B cell (primary cell): Measurements from ENCODE around the gene GFOD2. TPM values are rescaled to one million over a fixed set of nuclear protein-coding genes. Genes with fewer than 3 reads are reported as not detected.

Experiments
- ATAC-seq: fragments of 200-7000 bp; cut with Tn5 transposase; one replicate; pipeline ENCODE4 v1.10.0; 2021; ENCODE audit warnings: low read depth, mild to moderate bottlenecking, moderate number of reproducible peaks, moderate library complexity
- CTCF ChIA-PET: fragments of 350-600 bp; sonication (Branson Sonifier 250); formaldehyde crosslinking; loops from one replicate; lab custom pipeline; 2021; ENCODE audit warnings: antibody characterized with exemption, inconsistent platforms; lab: Charles Lee
- POLR2A ChIA-PET: fragments of 350-600 bp; sonication (Branson Sonifier 250); formaldehyde crosslinking; loops from one replicate; lab custom pipeline; 2021; ENCODE audit warnings: antibody characterized with exemption; lab: Charles Lee
- DNase-seq: peaks from one replicate; pipeline ENCODE4 v3.0.0; 2013
- H2AFZ ChIP-seq: 2 replicates; pipeline ENCODE4 v1.6.1; 2012; ENCODE audit warnings: mild to moderate bottlenecking, low read depth, low read length; ENCODE audit not compliant: insufficient read depth, poor library complexity, severe bottlenecking
- H3K27ac ChIP-seq, 2 donors: 1 replicate in 1 of 2; 2 replicates in 1 of 2; pipeline ENCODE4 v1.5.1; 2012 to 2013; ENCODE audit warnings: low read length in 2 of 2, mild to moderate bottlenecking in 2 of 2, moderate library complexity in 1 of 2
- H3K27me3 ChIP-seq, 4 experiments: fragments of 200-600 bp in 1 of 4; sonication (generic) in 1 of 4; replicated peaks in 1 of 4; 1 replicate in 2 of 4; 2 replicates in 2 of 4; pipeline versions ENCODE4 v1.6.1 to v1.7.0; 2013 to 2016; ENCODE audit warnings: low read length in 3 of 4, mild to moderate bottlenecking in 2 of 4, mixed read lengths in 1 of 4, moderate library complexity in 1 of 4; ENCODE audit not compliant: insufficient read depth in 4 of 4, control insufficient read depth in 3 of 4; ENCODE audit errors: control extremely low read depth in 1 of 4
- H3K36me3 ChIP-seq, 2 experiments: replicated peaks in 1 of 2; 1 replicate in 1 of 2; 2 replicates in 1 of 2; pipeline versions ENCODE4 v1.6.1 to v1.7.1; 2013; ENCODE audit warnings: low read length in 1 of 2; ENCODE audit not compliant: insufficient read depth in 2 of 2, control insufficient read depth in 1 of 2; ENCODE audit errors: control extremely low read depth in 1 of 2, extremely low read depth in 1 of 2
- H3K4me1 ChIP-seq, 2 donors: fragments of 200-600 bp in 1 of 2; sonication (generic) in 1 of 2; 1 replicate in 1 of 2; 2 replicates in 1 of 2; pipeline versions ENCODE4 v1.5.1 to v1.6.1; 2013 to 2017; ENCODE audit warnings: low read length in 2 of 2; ENCODE audit not compliant: control insufficient read depth in 2 of 2, insufficient read depth in 2 of 2
- H3K4me2 ChIP-seq: replicated peaks from 2 replicates; pipeline ENCODE3; 2012; ENCODE audit warnings: mild to moderate bottlenecking, low read depth, low read length; ENCODE audit not compliant: poor library complexity, severe bottlenecking
- H3K4me3 ChIP-seq, 5 experiments: fragments of 200-600 bp in 1 of 5; sonication (generic) in 1 of 5; 1 replicate in 3 of 5; 2 replicates in 2 of 5; pipeline versions ENCODE4 v1.5.1 to v1.7.0; 2011 to 2016; ENCODE audit warnings: low read length in 4 of 5, mild to moderate bottlenecking in 4 of 5, low read depth in 2 of 5, control low read depth in 1 of 5, moderate library complexity in 1 of 5; ENCODE audit not compliant: insufficient read depth in 1 of 5; ENCODE audit errors: control extremely low read depth in 1 of 5, extremely low read depth in 1 of 5
- H3K79me2 ChIP-seq: fragments of 200-600 bp; sonication (generic); one replicate; pipeline ENCODE4 v1.6.0; 2016; ENCODE audit warnings: low read length; ENCODE audit not compliant: control insufficient read depth, insufficient read depth
- H3K9ac ChIP-seq: fragments of 200-600 bp; sonication (generic); 2 replicates; pipeline ENCODE4 v1.6.1; 2017; ENCODE audit warnings: mild to moderate bottlenecking, low read length, moderate library complexity
- H3K9me3 ChIP-seq, 3 donors: one replicate each; pipeline versions ENCODE4 v1.6.1 to v1.7.1; 2013; ENCODE audit warnings: low read length in 2 of 3; ENCODE audit not compliant: control insufficient read depth in 2 of 3, insufficient read depth in 1 of 3; ENCODE audit errors: control extremely low read depth in 1 of 3
- H4K20me1 ChIP-seq: 2 replicates; pipeline ENCODE4 v1.6.0; 2012; ENCODE audit warnings: mild to moderate bottlenecking, low read length; ENCODE audit not compliant: insufficient read depth, control insufficient read depth, poor library complexity, severe bottlenecking
- H3K27ac Mint-ChIP-seq: one replicate; pipeline ENCODE4 v1.8.0; 2021; ENCODE audit warnings: mixed read lengths
- H3K27me3 Mint-ChIP-seq: one replicate; pipeline ENCODE4 v1.8.0; 2021; ENCODE audit warnings: mixed read lengths
- H3K4me1 Mint-ChIP-seq: one replicate; pipeline ENCODE4 v1.8.0; 2021; ENCODE audit warnings: mixed read lengths
- H3K4me3 Mint-ChIP-seq: one replicate; pipeline ENCODE4 v1.8.0; 2021; ENCODE audit warnings: mixed read lengths
- H3K9me3 Mint-ChIP-seq: one replicate; pipeline ENCODE4 v1.8.0; 2022; ENCODE audit warnings: mixed read lengths; ENCODE audit not compliant: insufficient read depth
- CTCF ChIP-seq: fragments of 200-600 bp; IDR thresholded peaks from one replicate; pipeline ENCODE4 v1.8.0; 2022; ENCODE audit warnings: antibody characterized with exemption, mild to moderate bottlenecking
- EZH2 ChIP-seq: IDR thresholded peaks from 2 replicates; pipeline ENCODE4 v1.6.1; 2012; ENCODE audit warnings: borderline replicate concordance, low read depth, mild to moderate bottlenecking, moderate library complexity, low read length; ENCODE audit not compliant: insufficient read depth, poor library complexity, severe bottlenecking
- WGBS: methylation state at CpG from one replicate; pipeline ENCODE4 v1.1.5; 2013; ENCODE audit warnings: missing lambda C conversion rate; ENCODE audit not compliant: insufficient coverage; 5-methylcytosine and 5-hydroxymethylcytosine counted together
- intact Hi-C: fragments of 100-400 bp; cut with micrococcal nuclease; formaldehyde crosslinking; loops from one replicate; pipeline ENCODE4 v1.10.0; 2022
- polyA plus RNA-seq: library from polyadenylated mRNA; depleted of rRNA; stranded (reverse); fragments of >200 nt; gene quantifications from 2 replicates; pipeline ENCODE4 v1.2.3, GENCODE V29; 2012
- total RNA-seq, 2 donors: library from RNA; stranded (reverse); fragments of 120-200 nt in 1 of 2; gene quantifications; 1 replicate in 1 of 2; 2 replicates in 1 of 2; pipeline versions ENCODE4 v1.2.3 to v1.2.4, GENCODE V29; 2013 to 2022

The GFOD2 gene
- total and polyA plus RNA-seq, 2 donors (not counting 1 experiment from before 2014, with no cell fraction given), result 11.9 to 18.2 TPM

GRCh38 chr16:67758966-67759365 lies 39.9 kb upstream of the GFOD2 start:
- no peaks in the 10 kb centered on the region for H3K9me3 ChIP-seq
- no peak for ATAC-seq
- peaks cover 76% of the 10 kb centered on the region for H3K79me2 ChIP-seq
- H3K27ac Mint-ChIP-seq, result no peak overlapping the region
- H3K9ac ChIP-seq, result no peak overlapping the region
- H3K27me3 ChIP-seq, result no peaks in the 10 kb centered on the region
- no peak overlapping the region for H3K27ac ChIP-seq
- H4K20me1 ChIP-seq, result peaks cover 66% of the 10 kb centered on the region
- H3K4me3 Mint-ChIP-seq, result no peak overlapping the region
- no peak overlapping the region for H3K4me2 ChIP-seq
- 100% methylated on average over 7 of the region's 7 CpGs for WGBS
- H3K4me1 Mint-ChIP-seq, result peaks cover 32% of the 10 kb centered on the region
- no peak for DNase-seq
- no peaks in the 10 kb centered on the region for H3K9me3 Mint-ChIP-seq
- ChIA-PET POLR2A (no interaction called here), CTCF (no interaction called here)
- H3K27me3 Mint-ChIP-seq, result no peaks in the 10 kb centered on the region
- H3K4me1 ChIP-seq, result peaks cover 14 to 22% of the 10 kb centered on the region in 2 donors
- no peak overlapping the region for H2AFZ ChIP-seq
- H3K36me3 ChIP-seq, result peaks cover under 1 to 34% of the 10 kb centered on the region in 2 experiments
- H3K4me3 ChIP-seq, result no peak overlapping the region
- intact Hi-C loops, result no loop called here
- TF ChIP-seq EZH2 (no peak), CTCF (no peak)

GRCh38 chr16:67758006-67758405 lies 38.9 kb upstream of the GFOD2 start:
- no peaks in the 10 kb centered on the region for H3K9me3 Mint-ChIP-seq
- H3K27me3 Mint-ChIP-seq, result no peaks in the 10 kb centered on the region
- ATAC-seq (no peak), DNase-seq (no peak)
- Histone ChIP-seq H3K4me3 (no peak overlapping the region), H3K4me2 (no peak overlapping the region), H3K79me2 (peaks cover 69% of the 10 kb centered on the region), H3K9me3 (no peaks in the 10 kb centered on the region), H4K20me1 (peaks cover 64% of the 10 kb centered on the region), H3K27me3 (no peaks in the 10 kb centered on the region), H2AFZ (no peak overlapping the region), H3K27ac (no peak overlapping the region), H3K4me1 (peaks cover 14 to 22% of the 10 kb centered on the region in 2 donors), H3K9ac (no peak overlapping the region), H3K36me3 (peaks cover 0 to 29% of the 10 kb centered on the region in 2 experiments)
- no peak for TF ChIP-seq CTCF
- TF ChIP-seq EZH2, result no peak
- ChIA-PET CTCF (interaction anchor here (0.6 kb wide), 1 partner anchor 107 kb away, joined by 3 read pairs; no protein-coding TSS in a partner anchor), POLR2A (no interaction called here)
- no peak overlapping the region for H3K27ac Mint-ChIP-seq
- no peak overlapping the region for H3K4me3 Mint-ChIP-seq
- WGBS, result 90% methylated on average over 3 of the region's 3 CpGs
- peaks cover 32% of the 10 kb centered on the region for H3K4me1 Mint-ChIP-seq
- intact Hi-C loops, result no loop called here
